OCI-LY1 (cell line): Measurements from ENCODE around the gene IER3IP1.

Experiments used
- H2AFZ ChIP-seq: fragments of 200-600 bp; sonication (generic), shearing (Covaris generic); 2 replicates; pipeline ENCODE4 v1.6.0; 2014; ENCODE audit warnings: antibody characterized with exemption, mild to moderate bottlenecking, low read length
- H3F3A ChIP-seq: fragments of 200-600 bp; sonication (generic), shearing (Covaris generic); 2 replicates; pipeline ENCODE4 v1.6.0; 2014; ENCODE audit warnings: mild to moderate bottlenecking, antibody characterized with exemption, low read length, moderate library complexity; ENCODE audit not compliant: insufficient read depth
- H3K27ac ChIP-seq: fragments of 200-600 bp; sonication (generic); 2 replicates; pipeline ENCODE4 v1.5.1; 2014; ENCODE audit warnings: low read length, mixed run types, mild to moderate bottlenecking, low read depth; ENCODE audit not compliant: poor library complexity, severe bottlenecking
- H3K27me3 ChIP-seq: fragments of 200-600 bp; sonication (generic); 2 replicates; pipeline ENCODE4 v1.6.0; 2014; ENCODE audit warnings: antibody characterized with exemption, mild to moderate bottlenecking, low read length, moderate library complexity; ENCODE audit not compliant: insufficient read depth
- H3K36me3 ChIP-seq: fragments of 200-600 bp; sonication (generic); 2 replicates; pipeline ENCODE4 v1.6.1; 2014; ENCODE audit warnings: mild to moderate bottlenecking, antibody characterized with exemption, low read length, moderate library complexity, mixed read lengths; ENCODE audit not compliant: insufficient read depth
- H3K4me1 ChIP-seq: fragments of 200-600 bp; sonication (generic); 2 replicates; pipeline ENCODE4 v1.5.1; 2014; ENCODE audit warnings: mild to moderate bottlenecking, low read length, moderate library complexity; ENCODE audit not compliant: insufficient read depth, severe bottlenecking
- H3K4me2 ChIP-seq: fragments of 200-600 bp; sonication (generic), shearing (Covaris generic); 2 replicates; pipeline ENCODE4 v1.6.1; 2014; ENCODE audit warnings: low read length
- H3K4me3 ChIP-seq: fragments of 200-600 bp; sonication (generic); 2 replicates; pipeline ENCODE4 v1.5.1; 2014; ENCODE audit warnings: low read length, low read depth, mild to moderate bottlenecking, mixed read lengths; ENCODE audit not compliant: poor library complexity, severe bottlenecking
- H3K79me2 ChIP-seq: fragments of 200-600 bp; shearing (Covaris generic); 2 replicates; pipeline ENCODE4 v1.6.1; 2016; ENCODE audit warnings: mixed run types, low read length, mixed read lengths; ENCODE audit not compliant: insufficient read depth
- H3K9ac ChIP-seq: fragments of 200-600 bp; sonication (generic), shearing (Covaris generic); 2 replicates; pipeline ENCODE4 v1.6.1; 2014; ENCODE audit warnings: mild to moderate bottlenecking, low read length, mixed read lengths
- H3K9me2 ChIP-seq: fragments of 200-600 bp; sonication (generic), shearing (Covaris generic); 2 replicates; pipeline ENCODE4 v1.6.1; 2014; ENCODE audit warnings: low read depth, mild to moderate bottlenecking, low read length, mixed read lengths
- H3K9me3 ChIP-seq: fragments of 200-600 bp; shearing (Covaris generic); 2 replicates; pipeline ENCODE4 v1.6.1; 2014; ENCODE audit warnings: low read length, mixed read lengths
- H4K20me1 ChIP-seq: fragments of 200-600 bp; sonication (generic), shearing (Covaris generic); 2 replicates; pipeline ENCODE4 v1.6.0; 2016; ENCODE audit warnings: mild to moderate bottlenecking, low read length; ENCODE audit not compliant: insufficient read depth
- EZH2 ChIP-seq: fragments of 200-600 bp; sonication (generic), shearing (Covaris generic); IDR thresholded peaks from 2 replicates; pipeline ENCODE4 v1.8.0; 2017; ENCODE audit warnings: borderline replicate concordance, mixed run types, mild to moderate bottlenecking, antibody characterized with exemption, low read length, moderate library complexity, mixed read lengths
- TF ChIP-seq, protein P1 (sequence below): fragments of 200-600 bp; sonication (generic), shearing (Covaris generic); IDR thresholded peaks from 2 replicates; pipeline ENCODE4 v1.5.1; 2017; ENCODE audit warnings: mild to moderate bottlenecking, antibody characterized with exemption, low read length, moderate library complexity, mixed read lengths

IER3IP1 gene

DNA sequence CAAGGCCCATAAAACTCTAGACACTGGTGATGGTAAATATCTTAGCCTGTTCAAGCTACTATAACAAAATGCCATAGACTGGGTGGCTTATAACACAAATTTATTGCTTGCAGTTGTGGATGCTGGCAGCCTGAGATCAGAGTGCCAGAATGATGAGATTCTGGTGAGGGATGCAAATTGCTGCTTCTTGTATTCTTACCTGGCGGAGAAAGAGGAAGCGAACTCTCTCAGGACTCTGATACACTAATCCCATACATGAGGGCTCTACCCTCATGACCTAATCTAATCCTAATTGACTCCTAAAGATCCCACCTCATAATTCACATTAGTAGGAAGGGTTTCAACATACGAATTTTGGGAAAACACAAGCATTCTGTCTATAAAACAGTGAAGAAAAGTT lies 4.6 kb upstream of the IER3IP1 start:
- H3K27me3 ChIP-seq, result no peaks in the 10 kb centered on the region
- no peak overlapping the region for H3K4me2 ChIP-seq
- H3K9ac ChIP-seq, result no peak overlapping the region
- H3K9me3 ChIP-seq, result peaks cover 15% of the 10 kb centered on the region
- H3K4me3 ChIP-seq, result no peak overlapping the region
- no peaks in the 10 kb centered on the region for H3K4me1 ChIP-seq
- no peaks in the 10 kb centered on the region for H3F3A ChIP-seq
- no peak overlapping the region for H3K27ac ChIP-seq
- H2AFZ ChIP-seq, result no peak overlapping the region
- no peaks in the 10 kb centered on the region for H3K36me3 ChIP-seq
- TF ChIP-seq, protein P1, sequence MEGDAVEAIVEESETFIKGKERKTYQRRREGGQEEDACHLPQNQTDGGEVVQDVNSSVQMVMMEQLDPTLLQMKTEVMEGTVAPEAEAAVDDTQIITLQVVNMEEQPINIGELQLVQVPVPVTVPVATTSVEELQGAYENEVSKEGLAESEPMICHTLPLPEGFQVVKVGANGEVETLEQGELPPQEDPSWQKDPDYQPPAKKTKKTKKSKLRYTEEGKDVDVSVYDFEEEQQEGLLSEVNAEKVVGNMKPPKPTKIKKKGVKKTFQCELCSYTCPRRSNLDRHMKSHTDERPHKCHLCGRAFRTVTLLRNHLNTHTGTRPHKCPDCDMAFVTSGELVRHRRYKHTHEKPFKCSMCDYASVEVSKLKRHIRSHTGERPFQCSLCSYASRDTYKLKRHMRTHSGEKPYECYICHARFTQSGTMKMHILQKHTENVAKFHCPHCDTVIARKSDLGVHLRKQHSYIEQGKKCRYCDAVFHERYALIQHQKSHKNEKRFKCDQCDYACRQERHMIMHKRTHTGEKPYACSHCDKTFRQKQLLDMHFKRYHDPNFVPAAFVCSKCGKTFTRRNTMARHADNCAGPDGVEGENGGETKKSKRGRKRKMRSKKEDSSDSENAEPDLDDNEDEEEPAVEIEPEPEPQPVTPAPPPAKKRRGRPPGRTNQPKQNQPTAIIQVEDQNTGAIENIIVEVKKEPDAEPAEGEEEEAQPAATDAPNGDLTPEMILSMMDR, result no peak
- no peak for TF ChIP-seq EZH2
- 0 out of 2 replicates have a peak, but pooled peaks cover 2% of the 10 kb centered on the region for H3K79me2 ChIP-seq
- no peaks in the 10 kb centered on the region for H3K9me2 ChIP-seq
- H4K20me1 ChIP-seq, result no peaks in the 10 kb centered on the region

DNA sequence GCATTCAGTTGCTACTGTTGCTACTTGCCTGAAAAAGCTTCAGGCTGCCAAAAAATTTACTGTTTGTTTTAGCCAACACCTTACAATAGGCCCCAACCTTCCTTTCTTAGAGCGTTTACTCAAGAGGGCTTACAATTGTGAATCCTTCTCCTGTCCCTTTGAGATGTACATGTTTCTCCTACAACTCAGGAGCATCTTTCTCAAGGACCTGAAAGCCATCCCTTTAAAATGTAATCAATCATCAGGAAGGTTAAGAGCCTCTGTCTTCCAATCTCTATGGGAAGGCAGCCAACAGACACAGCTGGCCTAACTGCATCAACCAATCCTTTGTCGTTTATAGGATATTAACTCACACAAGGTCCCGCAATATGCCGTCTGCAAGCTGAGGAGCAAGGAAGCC lies 3.4 kb upstream of the IER3IP1 start:
- Histone ChIP-seq H3K9me2 (no peaks in the 10 kb centered on the region), H3K79me2 (peaks cover 12% of the 10 kb centered on the region), H3F3A (no peaks in the 10 kb centered on the region), H3K9me3 (peaks cover 7% of the 10 kb centered on the region), H3K9ac (no peak overlapping the region), H3K4me1 (peaks cover 7% of the 10 kb centered on the region), H2AFZ (no peak overlapping the region), H3K27me3 (no peaks in the 10 kb centered on the region), H4K20me1 (no peaks in the 10 kb centered on the region), H3K36me3 (no peaks in the 10 kb centered on the region), H3K4me2 (no peak overlapping the region), H3K4me3 (no peak overlapping the region), H3K27ac (no peak overlapping the region)
- TF ChIP-seq EZH2, result no peak
- TF ChIP-seq, protein P1, result no peak

DNA sequence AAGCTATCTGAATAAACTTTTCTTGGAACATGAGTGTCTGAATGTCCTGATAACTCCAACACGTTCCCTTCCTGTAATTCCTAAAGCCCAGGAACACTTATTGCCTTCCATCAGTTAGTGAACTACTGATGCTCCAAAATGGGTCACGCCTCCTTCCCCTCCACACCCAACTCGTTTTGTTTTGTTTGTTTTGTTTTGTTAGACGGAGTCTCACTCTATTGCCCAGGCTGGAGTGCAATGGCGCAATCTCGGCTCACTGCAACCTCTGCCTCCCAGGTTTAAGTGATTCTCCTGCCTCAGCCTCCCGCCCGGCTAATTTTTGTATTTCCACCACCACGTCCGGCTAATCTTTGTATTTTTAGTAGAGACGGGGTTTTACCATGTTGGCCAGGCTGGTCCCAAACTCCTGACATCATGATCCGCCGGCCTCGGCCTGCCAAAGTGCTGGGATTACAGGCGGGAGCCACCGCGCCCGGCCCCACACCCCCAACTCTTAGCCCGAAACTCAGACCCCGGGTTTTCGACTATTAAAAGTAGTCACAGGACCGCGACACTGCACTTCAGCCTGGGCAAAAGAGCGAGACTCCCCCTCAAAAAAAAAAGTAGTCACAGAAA lies 774 bp downstream of the IER3IP1 start:
- peaks cover 14% of the 10 kb centered on the region for H3K4me1 ChIP-seq
- H3K9me2 ChIP-seq, result no peaks in the 10 kb centered on the region
- TF ChIP-seq EZH2, result no peak
- TF ChIP-seq, protein P1, result no peak
- peak overlapping the region; percentile 99; the same call in 1 of the 2 replicates for H2AFZ ChIP-seq
- H3K27ac ChIP-seq, result no peak overlapping the region
- H3F3A ChIP-seq, result no peaks in the 10 kb centered on the region
- peak overlapping the region; percentile 72 for H3K4me2 ChIP-seq
- peaks cover 28% of the 10 kb centered on the region for H3K79me2 ChIP-seq
- peak overlapping the region; percentile 100 for H3K9ac ChIP-seq
- no peaks in the 10 kb centered on the region for H3K9me3 ChIP-seq
- peak overlapping the region; percentile 100 for H3K4me3 ChIP-seq
- no peaks in the 10 kb centered on the region for H3K36me3 ChIP-seq
- no peaks in the 10 kb centered on the region for H4K20me1 ChIP-seq
- H3K27me3 ChIP-seq, result no peaks in the 10 kb centered on the region
